SH-SY5Y (cell line): ENCODE results near the gene LRRC45.

Experiments
- GATA2 ChIP-seq: IDR thresholded peaks from 2 replicates; pipeline ENCODE4 v1.6.1; 2011; ENCODE audit warnings: mild to moderate bottlenecking, low read depth, low read length
- GATA3 ChIP-seq: IDR thresholded peaks from 2 replicates; pipeline ENCODE4 v1.6.1; 2011; ENCODE audit warnings: low read depth, mild to moderate bottlenecking, low read length, moderate library complexity

LRRC45 gene

GRCh38 chr17:82060001-82060380 is 36.9 kb downstream of the LRRC45 start:
- TF ChIP-seq GATA3: no peak
- no peak for TF ChIP-seq GATA2

- TF ChIP-seq GATA3 (no peak), GATA2 (no peak)
These were observed 37.5 kb downstream of the LRRC45 start for GRCh38 chr17:82060614-82061013.

GRCh38 chr17:82061047-82061925 is 38.2 kb downstream of the LRRC45 start:
- TF ChIP-seq GATA2 (no peak), GATA3 (no peak)

- TF ChIP-seq GATA2 (no peak), GATA3 (no peak)
These were observed 39.2 kb downstream of the LRRC45 start for GRCh38 chr17:82062076-82062983.

GRCh38 chr17:82062984-82063368 is 39.9 kb downstream of the LRRC45 start:
- TF ChIP-seq GATA2: no peak
- no peak for TF ChIP-seq GATA3

DNA sequence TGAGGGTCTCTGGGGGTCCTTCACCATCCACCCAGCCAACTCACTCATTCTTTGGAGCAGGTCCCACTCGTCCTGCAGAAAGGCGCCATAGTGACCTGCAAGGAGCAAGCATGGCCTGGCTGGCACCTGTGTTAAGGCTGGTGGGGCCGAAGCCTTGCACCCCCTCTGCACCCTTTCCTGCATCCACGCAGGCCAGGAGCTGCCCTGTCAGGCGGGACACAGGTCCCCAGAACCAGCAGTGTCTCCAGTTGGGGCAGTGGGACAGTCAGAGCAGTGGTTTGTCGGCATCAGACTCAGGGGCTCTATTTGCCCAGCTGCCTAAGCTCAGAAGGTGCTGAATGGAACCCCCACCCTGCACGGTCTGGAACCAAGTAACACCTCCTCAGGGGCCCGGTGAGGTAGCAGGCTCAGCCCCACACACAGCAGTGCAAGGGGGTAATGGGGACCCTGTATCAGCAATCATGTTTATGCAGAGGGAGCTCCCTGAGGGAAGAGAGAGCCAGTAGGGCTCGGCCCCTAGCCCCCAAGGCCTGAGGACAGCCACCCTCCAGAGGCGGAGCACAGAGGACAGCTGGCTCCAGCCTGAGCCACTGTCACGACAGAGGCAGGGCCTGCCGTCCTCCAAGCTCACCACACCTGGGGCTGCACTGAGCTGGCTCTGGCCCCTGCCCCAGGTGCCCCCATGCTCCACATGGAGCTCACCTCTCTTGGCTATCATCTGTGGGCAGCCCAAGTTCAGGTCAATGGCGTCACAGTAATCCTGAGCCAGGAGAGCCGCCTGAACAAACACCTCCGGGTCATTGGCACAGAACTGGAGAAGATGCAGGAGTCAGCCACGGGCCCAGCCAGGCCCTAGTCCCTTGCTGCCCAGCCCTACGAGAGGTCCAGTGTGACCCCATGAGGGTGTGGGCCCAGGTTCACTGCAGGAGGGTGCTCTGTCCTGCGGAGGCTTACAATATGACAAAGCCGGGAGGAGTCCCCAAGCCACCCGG is 40.6 kb downstream of the LRRC45 start:
- no peak for TF ChIP-seq GATA3
- no peak for TF ChIP-seq GATA2

GRCh38 chr17:82064433-82065192 is 41.5 kb downstream of the LRRC45 start:
- TF ChIP-seq GATA3: no peak
- no peak for TF ChIP-seq GATA2

DNA sequence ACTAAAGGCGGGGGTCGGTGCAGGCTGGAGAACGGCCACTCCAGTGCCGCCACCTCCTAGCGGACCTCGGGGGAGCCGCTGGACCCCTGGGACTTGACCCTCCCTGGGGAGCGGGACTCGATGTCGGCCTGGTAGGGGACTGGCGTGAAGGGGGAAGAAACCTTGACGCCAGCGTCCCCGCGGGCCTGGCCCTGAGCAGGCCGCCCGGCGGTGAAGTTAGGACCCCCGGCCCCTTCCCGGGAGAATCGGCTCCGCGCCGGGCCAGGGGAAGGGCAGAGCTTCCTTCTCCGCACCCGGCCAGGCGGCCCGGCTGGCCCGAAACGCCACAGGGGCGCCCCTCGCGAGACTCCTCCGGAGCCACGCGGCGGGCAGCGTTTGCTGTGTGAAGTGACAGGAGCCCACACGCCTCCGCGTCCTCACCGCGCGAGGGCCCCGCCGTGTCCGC is 42.1 kb downstream of the LRRC45 start:
- TF ChIP-seq GATA2: no peak
- TF ChIP-seq GATA3: no peak

DNA sequence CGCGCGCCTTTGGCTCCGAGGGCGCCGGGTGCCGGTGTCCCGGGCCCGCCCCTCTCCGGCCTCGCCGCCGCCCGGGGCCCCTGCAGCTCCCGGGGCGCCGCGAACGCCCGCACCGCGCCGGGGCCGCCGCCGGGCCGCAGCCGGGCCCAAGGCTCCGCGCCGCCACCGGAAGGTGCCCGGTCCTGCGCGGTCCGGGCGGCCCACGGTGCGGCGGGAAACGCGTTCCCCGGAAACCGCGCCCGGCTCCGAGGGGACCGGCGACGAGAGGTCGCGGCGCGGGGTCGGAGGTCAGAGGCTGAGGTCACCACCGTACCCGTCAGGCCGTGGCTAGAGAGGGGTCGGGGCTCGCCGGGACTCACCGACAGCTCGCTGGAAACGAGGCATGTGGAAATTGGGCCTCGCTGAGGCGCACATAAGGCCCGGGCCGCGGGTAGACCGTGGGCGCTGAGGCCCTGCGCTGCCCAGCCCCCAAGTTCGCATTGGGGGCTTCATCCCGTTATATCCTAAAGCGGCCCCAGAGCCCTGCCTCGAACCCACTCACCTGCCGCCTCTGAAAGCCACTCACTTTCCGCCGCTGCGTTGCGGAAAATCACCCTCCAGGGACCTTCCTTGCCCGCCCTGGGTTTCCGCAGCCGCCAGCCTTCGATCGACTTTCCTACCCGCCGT is 42.7 kb downstream of the LRRC45 start, which contains the start of gene DUS1L:
DUS1L (minus strand) TSS at position 167 of the 666 bp plus-strand sequence. CDS start 745 bp downstream, outside the sequence.
- TF ChIP-seq GATA2: no peak
- no peak for TF ChIP-seq GATA3

DNA sequence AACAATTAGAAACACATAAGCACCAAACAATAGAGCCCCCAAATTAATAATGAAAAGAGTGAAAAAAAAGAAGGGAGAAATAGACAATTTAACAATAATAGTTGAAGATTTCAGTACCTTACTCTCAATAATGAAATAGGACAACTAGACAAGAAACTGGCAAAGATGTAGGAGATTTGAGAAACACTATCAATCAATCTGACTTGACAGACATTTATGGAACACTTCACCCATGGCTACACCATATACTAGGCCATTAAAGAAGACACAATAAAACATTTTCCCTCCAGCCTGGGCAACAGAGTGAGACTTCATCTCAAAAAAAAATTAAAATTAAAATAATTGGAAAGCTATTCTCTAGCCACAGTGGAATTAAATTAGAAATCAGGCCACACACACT is 47.5 kb downstream of the LRRC45 start:
- TF ChIP-seq GATA3 (no peak), GATA2 (no peak)

DNA sequence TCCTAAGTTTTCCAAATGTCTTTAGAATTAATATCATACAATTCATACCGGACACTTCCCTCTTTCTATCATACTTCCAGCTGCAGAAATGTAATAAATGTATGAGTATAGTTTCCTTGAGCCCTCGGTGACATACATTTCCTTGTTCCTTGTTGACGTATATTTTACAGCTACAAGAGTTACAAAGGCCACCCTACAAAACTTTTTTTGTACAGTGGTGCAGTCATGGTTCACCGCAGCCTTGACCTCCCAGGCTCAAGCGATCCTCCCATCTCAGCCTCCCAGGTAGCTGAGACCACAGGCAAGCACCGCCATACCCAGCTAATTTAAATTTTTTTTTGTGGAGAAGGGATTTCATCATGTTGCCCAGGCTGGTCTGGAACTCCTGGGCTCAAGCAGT is 49.7 kb downstream of the LRRC45 start:
- TF ChIP-seq GATA3: no peak
- TF ChIP-seq GATA2: no peak

- TF ChIP-seq GATA2 (no peak), GATA3 (no peak)
These were observed 50.3 kb downstream of the LRRC45 start for GRCh38 chr17:82073446-82073845.
